Measurements from ENCODE around the gene UPK2.

Gene UPK2

GRCh38 chr11:118956094-118956846, at the start of gene UPK2:
Gene UPK2 (plus strand): TSS chr11:118956298. CDS start chr11:118956351, 53 bp downstream.
- DNase-seq (ENCODE audit: low read depth, low spot score), result peak; percentile 77

GRCh38 chr11:118907051-118908042, 48.8 kb upstream of the UPK2 start:
- peak; percentile 71 for DNase-seq (ENCODE audit: low read depth, low spot score)

GRCh38 chr11:118908264-118908663, 47.8 kb upstream of the UPK2 start:
- DNase-seq (ENCODE audit: low read depth, low spot score), result no peak

GRCh38 chr11:118908901-118909618, 47.0 kb upstream of the UPK2 start:
- DNase-seq (ENCODE audit: low read depth, low spot score), result no peak

GRCh38 chr11:118909619-118910308, 46.3 kb upstream of the UPK2 start:
- DNase-seq (ENCODE audit: low read depth, low spot score), result no peak

- no peak for DNase-seq (ENCODE audit: low read depth, low spot score)
Measured at GRCh38 chr11:118910309-118911112, 45.6 kb upstream of the UPK2 start.

GRCh38 chr11:118911113-118911879, 44.8 kb upstream of the UPK2 start:
- DNase-seq (ENCODE audit: low read depth, low spot score), result no peak

- DNase-seq (ENCODE audit: low read depth, low spot score), result peak; percentile 55
Measured at GRCh38 chr11:118911880-118912741, 44.0 kb upstream of the UPK2 start.

- DNase-seq (ENCODE audit: low read depth, low spot score), result no peak
Measured at GRCh38 chr11:118912742-118913410, 43.2 kb upstream of the UPK2 start.

- no peak for DNase-seq (ENCODE audit: low read depth, low spot score)
Measured at GRCh38 chr11:118913411-118914125, 42.5 kb upstream of the UPK2 start.

GRCh38 chr11:118914178-118914918, 41.8 kb upstream of the UPK2 start:
- peak; percentile 33 for DNase-seq (ENCODE audit: low read depth, low spot score)

- no peak for DNase-seq (ENCODE audit: low read depth, low spot score)
Measured at GRCh38 chr11:118914987-118915386, 41.1 kb upstream of the UPK2 start.

- no peak for DNase-seq (ENCODE audit: low read depth, low spot score)
Measured at GRCh38 chr11:118915396-118915795, 40.7 kb upstream of the UPK2 start.

- no peak for DNase-seq (ENCODE audit: low read depth, low spot score)
Measured at GRCh38 chr11:118915941-118916841, 39.9 kb upstream of the UPK2 start.

GRCh38 chr11:118916842-118917388, 39.2 kb upstream of the UPK2 start:
- no peak for DNase-seq (ENCODE audit: low read depth, low spot score)

All from activated CD4-positive, CD25-positive, alpha-beta regulatory T cell treated with anti-CD3 and anti-CD28 coated beads, Interleukin-2, amount 50 U/mL, for 16 hours (primary cell).